K562 (cell line): ENCODE data around the gene SLC7A11. TPM values are rescaled to one million over a fixed set of nuclear protein-coding genes. Genes with fewer than 3 reads are reported as not detected.

ENCODE experiments used
- MLX ChIP-seq, 2 experiments: fragments of 450-650 bp in 1 of 2; sonication (generic) in 1 of 2; formaldehyde crosslinking; conservative IDR thresholded peaks; 2 replicates each; pipeline versions ENCODE4 v1.4.0 to v1.8.1; 2020 to 2022; ENCODE audit warnings: mild to moderate bottlenecking in 1 of 2, missing genetic modification reagents in 1 of 2
- polyA plus RNA-seq, 8 experiments: library from polyadenylated mRNA; depleted of rRNA in 4 of 8; stranded (reverse) in 5 of 8; unstranded in 3 of 8; fragments of >200 nt; fragmentation: Nextera tagmentation in 2 of 8; fragmentation: Illumina TruSeq in 1 of 8; extraction: Ambion mirVana in 2 of 8; extraction: Trizol in 1 of 8; gene quantifications; 2 replicates each; pipeline versions ENCODE4 v1.2.1 to v1.2.3, GENCODE V29; 2011 to 2014; ENCODE audit warnings: inconsistent platforms in 1 of 8, missing spikeins in 1 of 8
- total RNA-seq, 7 experiments: library from RNA; depleted of rRNA in 6 of 7; stranded (reverse); fragments of >200 nt in 6 of 7; fragmentation: Illumina TruSeq in 2 of 7; extraction: Trizol in 2 of 7; gene quantifications; 2 replicates each; pipeline versions ENCODE4 v1.2.1 to v1.2.3, GENCODE V29; 2011 to 2021; ENCODE audit warnings: low replicate concordance in 1 of 7
- TF ChIP-seq, protein P1 (sequence below): fragments of 250-450 bp; sonication (Bioruptor Pico); IDR thresholded peaks from 2 replicates; pipeline ENCODE4 v1.5.0; 2020; ENCODE audit warnings: mild to moderate bottlenecking, borderline replicate concordance

The SLC7A11 gene
- total and polyA plus RNA-seq, 9 of the 15 experiments (the other 6 are each of a cell fraction or from before 2014, with no cell fraction given), result 4.5 to 26.1 (median 13.5) TPM

DNA sequence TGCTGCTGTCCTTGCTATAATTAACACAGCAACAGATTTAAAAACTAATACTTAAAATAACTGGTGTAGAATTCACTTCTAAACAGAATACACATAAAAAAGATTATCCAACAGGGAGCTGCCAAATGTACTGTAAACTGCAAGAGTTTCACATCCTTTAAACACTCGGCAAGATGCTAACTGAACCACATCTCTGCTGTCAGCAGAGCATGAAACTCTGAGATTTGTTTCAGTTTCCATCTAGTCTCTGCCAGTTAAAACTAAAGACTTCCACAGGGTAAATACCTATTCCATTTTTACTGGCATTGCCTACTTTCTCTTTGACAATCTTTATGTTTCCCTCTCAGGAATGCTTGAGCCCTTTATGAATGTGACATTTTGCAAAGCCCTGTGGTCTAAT is 127.7 kb downstream of the SLC7A11 start (continued):
- TF ChIP-seq, protein P1, sequence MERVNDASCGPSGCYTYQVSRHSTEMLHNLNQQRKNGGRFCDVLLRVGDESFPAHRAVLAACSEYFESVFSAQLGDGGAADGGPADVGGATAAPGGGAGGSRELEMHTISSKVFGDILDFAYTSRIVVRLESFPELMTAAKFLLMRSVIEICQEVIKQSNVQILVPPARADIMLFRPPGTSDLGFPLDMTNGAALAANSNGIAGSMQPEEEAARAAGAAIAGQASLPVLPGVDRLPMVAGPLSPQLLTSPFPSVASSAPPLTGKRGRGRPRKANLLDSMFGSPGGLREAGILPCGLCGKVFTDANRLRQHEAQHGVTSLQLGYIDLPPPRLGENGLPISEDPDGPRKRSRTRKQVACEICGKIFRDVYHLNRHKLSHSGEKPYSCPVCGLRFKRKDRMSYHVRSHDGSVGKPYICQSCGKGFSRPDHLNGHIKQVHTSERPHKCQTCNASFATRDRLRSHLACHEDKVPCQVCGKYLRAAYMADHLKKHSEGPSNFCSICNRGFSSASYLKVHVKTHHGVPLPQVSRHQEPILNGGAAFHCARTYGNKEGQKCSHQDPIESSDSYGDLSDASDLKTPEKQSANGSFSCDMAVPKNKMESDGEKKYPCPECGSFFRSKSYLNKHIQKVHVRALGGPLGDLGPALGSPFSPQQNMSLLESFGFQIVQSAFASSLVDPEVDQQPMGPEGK (CRISPR knock-in tag), result no peak
- no peak for TF ChIP-seq MLX (CRISPR knock-in tag; conservative IDR thresholded peaks at IDR 0.05)
